Measurements from ENCODE around the gene CCDC88C.

Gene CCDC88C

GRCh38 chr14:91223028-91223783 is 194.4 kb downstream of the CCDC88C start:
- Histone ChIP-seq H3K4me3 (ENCODE audit: low read depth, low read length) (no peak overlapping the region), H3K79me2 (no peaks in the 10 kb centered on the region), H3K9ac (no peak overlapping the region), H2AFZ (no peak overlapping the region), H3K4me1 (peaks cover 3% of the 10 kb centered on the region), H3K27me3 (ENCODE audit: control insufficient read depth, insufficient read depth, low read length) (no peaks in the 10 kb centered on the region), H3K36me3 (ENCODE audit: control insufficient read depth, insufficient read depth, low read length) (no peaks in the 10 kb centered on the region), H3K4me2 (ENCODE audit: low read length) (no peak overlapping the region), H3K27ac (no peak overlapping the region), H3K9me3 (ENCODE audit: control insufficient read depth, low read length) (no peaks in the 10 kb centered on the region)
- no peak for TF ChIP-seq CTCF (IDR thresholded peaks at IDR 0.05)

Data from parathyroid adenoma (tissue), 2 donors.